ENCODE data around the gene GAS2L1.

Gene GAS2L1

DNA sequence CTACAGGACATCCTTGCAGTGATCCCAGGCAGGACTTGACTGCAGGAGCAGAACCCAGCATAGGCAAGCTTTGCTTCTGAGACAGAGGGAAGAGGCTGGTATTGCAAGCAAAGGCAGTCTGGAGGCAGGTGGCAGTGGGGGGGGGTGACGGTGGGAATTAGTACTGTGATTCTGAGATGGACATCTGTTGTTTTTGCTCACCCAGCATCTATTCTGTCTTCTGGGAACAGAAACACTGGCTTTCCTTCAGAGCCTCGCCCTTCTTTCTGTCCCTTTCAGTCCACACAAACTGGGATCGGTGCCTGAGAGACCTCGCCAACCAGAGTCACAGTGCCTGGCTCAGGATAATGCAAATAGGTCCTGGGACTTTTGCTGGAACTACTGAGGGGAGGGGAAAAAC lies 40.2 kb downstream of the GAS2L1 start:
- ATAC-seq = no peak
- no peak for TF ChIP-seq TSHZ2 (CRISPR knock-in tag; IDR thresholded peaks at IDR 0.05)
- TF ChIP-seq PATZ1 (CRISPR knock-in tag; IDR thresholded peaks at IDR 0.05; ENCODE audit: borderline replicate concordance) = no peak
- TF ChIP-seq CSDC2 (CRISPR knock-in tag; IDR thresholded peaks at IDR 0.05) = no peak
- TF ChIP-seq, protein P1, sequence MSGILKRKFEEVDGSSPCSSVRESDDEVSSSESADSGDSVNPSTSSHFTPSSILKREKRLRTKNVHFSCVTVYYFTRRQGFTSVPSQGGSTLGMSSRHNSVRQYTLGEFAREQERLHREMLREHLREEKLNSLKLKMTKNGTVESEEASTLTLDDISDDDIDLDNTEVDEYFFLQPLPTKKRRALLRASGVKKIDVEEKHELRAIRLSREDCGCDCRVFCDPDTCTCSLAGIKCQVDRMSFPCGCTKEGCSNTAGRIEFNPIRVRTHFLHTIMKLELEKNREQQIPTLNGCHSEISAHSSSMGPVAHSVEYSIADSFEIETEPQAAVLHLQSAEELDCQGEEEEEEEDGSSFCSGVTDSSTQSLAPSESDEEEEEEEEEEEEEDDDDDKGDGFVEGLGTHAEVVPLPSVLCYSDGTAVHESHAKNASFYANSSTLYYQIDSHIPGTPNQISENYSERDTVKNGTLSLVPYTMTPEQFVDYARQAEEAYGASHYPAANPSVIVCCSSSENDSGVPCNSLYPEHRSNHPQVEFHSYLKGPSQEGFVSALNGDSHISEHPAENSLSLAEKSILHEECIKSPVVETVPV (CRISPR knock-in tag; IDR thresholded peaks at IDR 0.05) = no peak
- TF ChIP-seq SNAI2 (CRISPR knock-in tag; IDR thresholded peaks at IDR 0.05) = no peak
- TF ChIP-seq TOX (CRISPR knock-in tag; IDR thresholded peaks at IDR 0.05; ENCODE audit: borderline replicate concordance) = no peak
- TF ChIP-seq, protein P2, sequence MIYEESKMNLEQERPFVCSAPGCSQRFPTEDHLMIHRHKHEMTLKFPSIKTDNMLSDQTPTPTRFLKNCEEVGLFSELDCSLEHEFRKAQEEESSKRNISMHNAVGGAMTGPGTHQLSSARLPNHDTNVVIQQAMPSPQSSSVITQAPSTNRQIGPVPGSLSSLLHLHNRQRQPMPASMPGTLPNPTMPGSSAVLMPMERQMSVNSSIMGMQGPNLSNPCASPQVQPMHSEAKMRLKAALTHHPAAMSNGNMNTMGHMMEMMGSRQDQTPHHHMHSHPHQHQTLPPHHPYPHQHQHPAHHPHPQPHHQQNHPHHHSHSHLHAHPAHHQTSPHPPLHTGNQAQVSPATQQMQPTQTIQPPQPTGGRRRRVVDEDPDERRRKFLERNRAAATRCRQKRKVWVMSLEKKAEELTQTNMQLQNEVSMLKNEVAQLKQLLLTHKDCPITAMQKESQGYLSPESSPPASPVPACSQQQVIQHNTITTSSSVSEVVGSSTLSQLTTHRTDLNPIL (CRISPR knock-in tag; IDR thresholded peaks at IDR 0.05; ENCODE audit: low read depth) = no peak
- no peak for TF ChIP-seq PPARA (CRISPR knock-in tag; IDR thresholded peaks at IDR 0.05; ENCODE audit: borderline replicate concordance)
- no peak for TF ChIP-seq ZFP30 (CRISPR knock-in tag; IDR thresholded peaks at IDR 0.05)
- no peak for TF ChIP-seq ZC3H10 (CRISPR knock-in tag; IDR thresholded peaks at IDR 0.05)

GRCh38 chr22:29348041-29348440 lies 41.6 kb downstream of the GAS2L1 start:
- no peak for ATAC-seq
- TF ChIP-seq ESRRG (CRISPR knock-in tag; IDR thresholded peaks at IDR 0.05) (no peak), ZNF565 (CRISPR knock-in tag; conservative IDR thresholded peaks at IDR 0.05; ENCODE audit: low read depth) (no peak), TSHZ2 (CRISPR knock-in tag; IDR thresholded peaks at IDR 0.05) (no peak), SNAI2 (CRISPR knock-in tag; IDR thresholded peaks at IDR 0.05) (no peak), PPARA (CRISPR knock-in tag; IDR thresholded peaks at IDR 0.05; ENCODE audit: borderline replicate concordance) (no peak), TCF4 (CRISPR knock-in tag; IDR thresholded peaks at IDR 0.05; ENCODE audit: borderline replicate concordance) (no peak), GLIS3 (CRISPR knock-in tag; IDR thresholded peaks at IDR 0.05) (no peak), ZNF70 (CRISPR knock-in tag; IDR thresholded peaks at IDR 0.05) (no peak)

GRCh38 chr22:29348956-29349355 lies 42.5 kb downstream of the GAS2L1 start:
- no peak for ATAC-seq
- TF ChIP-seq RARB (CRISPR knock-in tag; IDR thresholded peaks at IDR 0.05) (no peak), ESRRG (CRISPR knock-in tag; IDR thresholded peaks at IDR 0.05) (no peak), ZC3H10 (CRISPR knock-in tag; IDR thresholded peaks at IDR 0.05) (no peak), PPARA (CRISPR knock-in tag; IDR thresholded peaks at IDR 0.05; ENCODE audit: borderline replicate concordance) (no peak), TCF4 (CRISPR knock-in tag; IDR thresholded peaks at IDR 0.05; ENCODE audit: borderline replicate concordance) (no peak), ZNF8 (CRISPR knock-in tag; IDR thresholded peaks at IDR 0.05) (no peak), GLIS3 (CRISPR knock-in tag; IDR thresholded peaks at IDR 0.05) (no peak), SNAI2 (CRISPR knock-in tag; IDR thresholded peaks at IDR 0.05) (no peak), CSDC2 (CRISPR knock-in tag; IDR thresholded peaks at IDR 0.05) (no peak), ZFP30 (CRISPR knock-in tag; IDR thresholded peaks at IDR 0.05) (no peak), BACH2 (CRISPR knock-in tag; IDR thresholded peaks at IDR 0.05; ENCODE audit: borderline replicate concordance) (no peak), ZNF565 (CRISPR knock-in tag; conservative IDR thresholded peaks at IDR 0.05; ENCODE audit: low read depth) (no peak), TOX (CRISPR knock-in tag; IDR thresholded peaks at IDR 0.05; ENCODE audit: borderline replicate concordance) (no peak), TSHZ2 (CRISPR knock-in tag; IDR thresholded peaks at IDR 0.05) (no peak)
- TF ChIP-seq, protein P1 (CRISPR knock-in tag; IDR thresholded peaks at IDR 0.05) = no peak
- TF ChIP-seq, protein P3, sequence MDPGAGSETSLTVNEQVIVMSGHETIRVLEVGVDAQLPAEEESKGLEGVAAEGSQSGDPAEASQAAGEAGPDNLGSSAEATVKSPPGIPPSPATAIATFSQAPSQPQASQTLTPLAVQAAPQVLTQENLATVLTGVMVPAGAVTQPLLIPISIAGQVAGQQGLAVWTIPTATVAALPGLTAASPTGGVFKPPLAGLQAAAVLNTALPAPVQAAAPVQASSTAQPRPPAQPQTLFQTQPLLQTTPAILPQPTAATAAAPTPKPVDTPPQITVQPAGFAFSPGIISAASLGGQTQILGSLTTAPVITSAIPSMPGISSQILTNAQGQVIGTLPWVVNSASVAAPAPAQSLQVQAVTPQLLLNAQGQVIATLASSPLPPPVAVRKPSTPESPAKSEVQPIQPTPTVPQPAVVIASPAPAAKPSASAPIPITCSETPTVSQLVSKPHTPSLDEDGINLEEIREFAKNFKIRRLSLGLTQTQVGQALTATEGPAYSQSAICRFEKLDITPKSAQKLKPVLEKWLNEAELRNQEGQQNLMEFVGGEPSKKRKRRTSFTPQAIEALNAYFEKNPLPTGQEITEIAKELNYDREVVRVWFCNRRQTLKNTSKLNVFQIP (CRISPR knock-in tag; IDR thresholded peaks at IDR 0.05; ENCODE audit: borderline replicate concordance, low read depth) = no peak
